ENCODE results near the gene MTF1.

MTF1 gene

GRCh38 chr1:37868466-37868865 is 9.1 kb upstream of the MTF1 start:
- no peak for DNase-seq

- no peak for DNase-seq
These were observed 8.4 kb upstream of the MTF1 start for GRCh38 chr1:37867784-37868183.

GRCh38 chr1:37866491-37866890 is 7.1 kb upstream of the MTF1 start:
- DNase-seq, result no peak

GRCh38 chr1:37865348-37866120 is 6.1 kb upstream of the MTF1 start:
- DNase-seq, result no peak

GRCh38 chr1:37862330-37862729 is 2.9 kb upstream of the MTF1 start:
- no peak for DNase-seq

- DNase-seq, result no peak
These were observed 1.8 kb upstream of the MTF1 start for GRCh38 chr1:37861151-37861550.

- no peak for DNase-seq
These were observed 914 bp upstream of the MTF1 start for GRCh38 chr1:37860346-37860666.

- peak; percentile 92 for DNase-seq
These were observed 373 bp downstream of the MTF1 start for GRCh38 chr1:37858931-37859506.

GRCh38 chr1:37854406-37854805 is 5.0 kb downstream of the MTF1 start:
- no peak for DNase-seq

GRCh38 chr1:37853157-37853556 is 6.2 kb downstream of the MTF1 start:
- no peak for DNase-seq

- no peak for DNase-seq
These were observed 7.6 kb downstream of the MTF1 start for GRCh38 chr1:37851782-37852210.

- DNase-seq, result no peak
These were observed 8.1 kb downstream of the MTF1 start for GRCh38 chr1:37851262-37851661.

- no peak for DNase-seq
These were observed 8.9 kb downstream of the MTF1 start for GRCh38 chr1:37850352-37850955.

GRCh38 chr1:37849480-37849879 is 9.9 kb downstream of the MTF1 start:
- DNase-seq, result no peak

- no peak for DNase-seq
These were observed 12.6 kb downstream of the MTF1 start for GRCh38 chr1:37846647-37847339.

GRCh38 chr1:37845786-37846185 is 13.6 kb downstream of the MTF1 start:
- DNase-seq, result no peak

- DNase-seq, result no peak
These were observed 14.2 kb downstream of the MTF1 start for GRCh38 chr1:37845049-37845646.

GRCh38 chr1:37844536-37844935 is 14.9 kb downstream of the MTF1 start:
- no peak for DNase-seq

GRCh38 chr1:37841652-37842051 is 17.7 kb downstream of the MTF1 start:
- DNase-seq, result no peak

- no peak for DNase-seq
These were observed 18.7 kb downstream of the MTF1 start for GRCh38 chr1:37840711-37841110.

- DNase-seq, result no peak
These were observed 19.7 kb downstream of the MTF1 start for GRCh38 chr1:37839676-37840075.

GRCh38 chr1:37836788-37837187 is 22.6 kb downstream of the MTF1 start:
- DNase-seq, result no peak

- no peak for DNase-seq
These were observed 27.6 kb downstream of the MTF1 start for GRCh38 chr1:37831809-37832208.
